GM23248 (cell line): Measurements from ENCODE around the gene TCF25. TPM values are rescaled to one million over a fixed set of nuclear protein-coding genes. Genes with fewer than 3 reads are reported as not detected.
A peak's percentile ranks its signal among the peaks of the same experiment; 100 is the strongest.

Experiments
- DNase-seq: peaks from one replicate; pipeline ENCODE4 v3.0.0-alpha.2; 2015
- H2AFZ ChIP-seq: fragments of 200-600 bp; sonication (generic); 2 replicates; pipeline ENCODE4 v1.6.1; 2016; ENCODE audit warnings: antibody characterized with exemption
- H3F3A ChIP-seq: fragments of 200-600 bp; sonication (generic); 2 replicates; pipeline ENCODE4 v1.6.1; 2016; ENCODE audit warnings: mild to moderate bottlenecking, antibody characterized with exemption, mixed run types; ENCODE audit not compliant: insufficient read depth
- H3K27ac ChIP-seq: fragments of 200-600 bp; sonication (generic); 2 replicates; pipeline ENCODE4 v1.5.1; 2016; ENCODE audit warnings: mild to moderate bottlenecking
- H3K27me3 ChIP-seq: fragments of 200-600 bp; sonication (generic); replicated peaks from 2 replicates; pipeline ENCODE4 v1.6.1; 2016; ENCODE audit warnings: mild to moderate bottlenecking; ENCODE audit not compliant: insufficient read depth
- H3K36me3 ChIP-seq: fragments of 200-600 bp; sonication (generic); 2 replicates; pipeline ENCODE4 v1.6.1; 2016; ENCODE audit warnings: low read depth, mild to moderate bottlenecking
- H3K4me1 ChIP-seq: fragments of 200-600 bp; sonication (generic); 2 replicates; pipeline ENCODE4 v1.6.1; 2016; ENCODE audit warnings: mild to moderate bottlenecking; ENCODE audit not compliant: insufficient read depth
- H3K4me2 ChIP-seq: fragments of 200-600 bp; sonication (generic); one replicate; pipeline ENCODE4 v1.6.1; 2016; ENCODE audit warnings: mild to moderate bottlenecking; ENCODE audit not compliant: unreplicated experiment
- H3K4me3 ChIP-seq: fragments of 200-600 bp; sonication (generic); 2 replicates; pipeline ENCODE4 v1.5.1; 2016; ENCODE audit warnings: mild to moderate bottlenecking
- H3K79me2 ChIP-seq: fragments of 200-600 bp; sonication (generic); 2 replicates; pipeline ENCODE4 v1.6.1; 2016; ENCODE audit warnings: mild to moderate bottlenecking; ENCODE audit not compliant: insufficient read depth
- H3K9ac ChIP-seq: fragments of 200-600 bp; sonication (generic); 2 replicates; pipeline ENCODE4 v1.6.1; 2016; ENCODE audit warnings: mild to moderate bottlenecking
- H3K9me2 ChIP-seq: fragments of 200-600 bp; sonication (generic); 2 replicates; pipeline ENCODE4 v1.6.1; 2016; ENCODE audit warnings: mixed run types, mild to moderate bottlenecking, moderate library complexity; ENCODE audit not compliant: insufficient read depth
- H3K9me3 ChIP-seq: fragments of 200-600 bp; sonication (generic); one replicate; pipeline ENCODE4 v1.6.1; 2017; ENCODE audit warnings: low read depth
- H4K20me1 ChIP-seq: fragments of 200-600 bp; sonication (generic); 2 replicates; pipeline ENCODE4 v1.6.0; 2016; ENCODE audit not compliant: insufficient read depth
- EZH2 ChIP-seq: fragments of 200-600 bp; sonication (generic); IDR thresholded peaks from 2 replicates; pipeline ENCODE4 v1.6.1; 2018; ENCODE audit warnings: antibody characterized with exemption, mild to moderate bottlenecking; ENCODE audit not compliant: insufficient read depth, poor library complexity, severe bottlenecking
- EZH2phosphoT487 ChIP-seq: fragments of 200-600 bp; sonication (generic); IDR thresholded peaks from 2 replicates; pipeline ENCODE4 v1.6.1; 2018; ENCODE audit warnings: antibody characterized with exemption, moderate library complexity, mild to moderate bottlenecking, low read depth; ENCODE audit not compliant: insufficient read depth
- WGBS, 2 experiments: methylation state at CpG; one replicate each; pipeline ENCODE4 v1.1.6; 2015 to 2017; ENCODE audit warnings: low lambda C conversion rate in 2 of 2, low coverage in 1 of 2; ENCODE audit errors: missing lambda C conversion rate in 2 of 2; 5-methylcytosine and 5-hydroxymethylcytosine counted together
- in situ Hi-C: fragments of 300-500 bp; cut with MboI; formaldehyde crosslinking; loops from 2 replicates; pipeline ENCODE4 v1.15.0; 2020
- polyA plus RNA-seq: library from polyadenylated mRNA; unstranded; fragments of >200 nt; fragmentation: Nextera tagmentation; extraction: Ambion mirVana; gene quantifications from 2 replicates; pipeline ENCODE4 v1.2.1, GENCODE V29; 2016
- total RNA-seq: library from RNA; depleted of rRNA; stranded (reverse); fragments of >200 nt; shearing (Covaris generic); gene quantifications from 2 replicates; pipeline ENCODE4 v1.2.3, GENCODE V29; 2014

TCF25 gene
- total and polyA plus RNA-seq, 2 experiments from 2014 or later = 143 to 162 TPM

- TF ChIP-seq EZH2phosphoT487 (no peak), EZH2 (no peak)
- H3K27ac ChIP-seq = peak overlapping the region; percentile 99
- no peaks in the 10 kb centered on the region for H4K20me1 ChIP-seq
- H3K4me3 ChIP-seq = peak overlapping the region; percentile 89
- WGBS, 2 experiments = 36 to 37% methylated on average over 13 to 14 of the region's 14 CpGs
- H3K27me3 ChIP-seq = no peaks in the 10 kb centered on the region
- H3K9me2 ChIP-seq = no peaks in the 10 kb centered on the region
- H3F3A ChIP-seq = peaks cover 32% of the 10 kb centered on the region
- H3K9ac ChIP-seq = peak overlapping the region; percentile 98
- H2AFZ ChIP-seq = no peak overlapping the region
- H3K79me2 ChIP-seq = peaks cover 25% of the 10 kb centered on the region
- H3K36me3 ChIP-seq = no peaks in the 10 kb centered on the region
- in situ Hi-C loops = no loop called here
- DNase-seq = peak; percentile 41
- peak overlapping the region; percentile 99 for H3K4me2 ChIP-seq
- peaks cover 44% of the 10 kb centered on the region for H3K4me1 ChIP-seq
- H3K9me3 ChIP-seq = no peaks in the 10 kb centered on the region
These were observed 47.8 kb downstream of the TCF25 start for GRCh38 chr16:89921131-89921701.

GRCh38 chr16:89921702-89922476, 48.5 kb downstream of the TCF25 start:
- Histone ChIP-seq H3K4me3 (peak overlapping the region; percentile 89), H3K9me2 (no peaks in the 10 kb centered on the region), H3K36me3 (no peaks in the 10 kb centered on the region), H3K4me2 (peak overlapping the region; percentile 99), H3K9me3 (no peaks in the 10 kb centered on the region), H3F3A (peaks cover 32% of the 10 kb centered on the region), H3K27me3 (no peaks in the 10 kb centered on the region), H3K79me2 (peaks cover 31% of the 10 kb centered on the region), H3K9ac (peak overlapping the region; percentile 98), H2AFZ (no peak overlapping the region), H3K4me1 (peaks cover 44% of the 10 kb centered on the region), H4K20me1 (no peaks in the 10 kb centered on the region), H3K27ac (peak overlapping the region; percentile 99)
- TF ChIP-seq EZH2phosphoT487 (no peak), EZH2 (no peak)
- DNase-seq = peak; percentile 99
- 0 to 1% methylated on average over 20 to 22 of the region's 22 CpGs for WGBS, 2 experiments
- in situ Hi-C loops = no loop called here

GRCh38 chr16:89922477-89922883, 49.1 kb downstream of the TCF25 start:
- Histone ChIP-seq H3K9ac (peak overlapping the region; percentile 98), H3K4me1 (peaks cover 39% of the 10 kb centered on the region), H3K79me2 (peaks cover 37% of the 10 kb centered on the region), H2AFZ (peak overlapping the region; percentile 74), H3K36me3 (no peaks in the 10 kb centered on the region), H4K20me1 (peaks cover under 1% of the 10 kb centered on the region; the same call in 1 of the 2 replicates), H3F3A (peaks cover 26% of the 10 kb centered on the region), H3K4me2 (peak overlapping the region; percentile 99), H3K27ac (peak overlapping the region; percentile 99), H3K9me3 (no peaks in the 10 kb centered on the region), H3K27me3 (no peaks in the 10 kb centered on the region), H3K9me2 (no peaks in the 10 kb centered on the region), H3K4me3 (peak overlapping the region; percentile 89)
- WGBS, 2 experiments = 2 to 3% methylated on average over 18 to 31 of the region's 31 CpGs
- TF ChIP-seq EZH2 (no peak), EZH2phosphoT487 (no peak)
- DNase-seq = peak; percentile 96
- in situ Hi-C loops = no loop called here

- H3K27me3 ChIP-seq = no peaks in the 10 kb centered on the region
- peak within 1 kb of the TSS; percentile 98 for H3K9ac ChIP-seq
- no peaks in the 10 kb centered on the region for H3K36me3 ChIP-seq
- peak within 1 kb of the TSS; percentile 74 for H2AFZ ChIP-seq
- peak; percentile 94 for DNase-seq
- WGBS, 2 experiments = 1 to 2% methylated on average over 36 to 56 of the region's 88 CpGs
- peak within 1 kb of the TSS; percentile 99 for H3K4me2 ChIP-seq
- H3K9me3 ChIP-seq = no peaks in the 10 kb centered on the region
- H3K4me3 ChIP-seq = peak within 1 kb of the TSS; percentile 89
- no peak for TF ChIP-seq EZH2
- no peak for TF ChIP-seq EZH2phosphoT487
- H3K27ac ChIP-seq = peak within 1 kb of the TSS; percentile 99
- H3K4me1 ChIP-seq = peaks cover 37% of the 10 kb centered on the region
- peaks cover 6% of the 10 kb centered on the region; the same call in 1 of the 2 replicates for H4K20me1 ChIP-seq
- peaks cover 25% of the 10 kb centered on the region for H3F3A ChIP-seq
- H3K9me2 ChIP-seq = no peaks in the 10 kb centered on the region
- peaks cover 43% of the 10 kb centered on the region for H3K79me2 ChIP-seq
- in situ Hi-C loops = no loop called here
These were observed 49.7 kb downstream of the TCF25 start, which contains the start of gene TUBB3 for GRCh38 chr16:89922884-89923639. Gene TUBB3 (plus strand): TSS chr16:89923342. CDS start chr16:89923402, 60 bp downstream.
